Measurements from ENCODE around the gene MYDGF.

DNA sequence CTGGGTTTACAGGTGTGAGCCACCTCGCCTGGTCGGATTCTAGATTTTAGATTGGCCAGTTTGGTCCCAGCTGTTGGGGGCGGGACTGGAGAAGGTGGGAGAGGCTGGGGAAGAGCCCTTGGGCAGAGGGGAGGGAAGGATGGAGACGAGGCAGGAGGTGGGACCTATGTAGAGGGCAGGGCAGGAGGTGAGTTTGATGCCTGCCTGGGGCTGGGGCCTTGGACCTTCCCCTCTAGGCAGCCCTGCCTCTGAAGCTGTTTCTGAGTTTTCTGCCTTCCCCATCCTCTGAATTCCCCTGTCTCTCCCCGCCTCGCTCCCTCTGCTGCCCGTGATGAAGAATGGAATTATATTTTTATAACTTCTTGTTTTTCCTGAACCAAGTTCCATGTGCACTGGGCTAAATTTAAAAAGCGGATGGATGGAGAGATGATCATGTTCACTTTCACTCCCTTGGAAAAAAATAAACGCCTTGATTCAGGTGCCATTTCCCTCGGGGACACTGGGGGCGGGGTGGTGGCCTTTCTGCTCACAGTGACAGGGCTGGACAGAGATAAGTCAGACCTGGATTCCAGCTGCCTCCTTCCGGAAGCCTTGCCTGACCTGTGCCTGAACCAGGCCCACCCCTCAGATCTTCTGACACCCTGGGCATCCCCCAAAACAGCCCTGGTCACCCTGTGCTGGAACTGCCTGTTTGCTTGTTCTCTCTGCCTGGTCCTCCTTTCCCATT, 47.3 kb downstream of the MYDGF start:
- no peak for TF ChIP-seq EZH2phosphoT487 (IDR thresholded peaks at IDR 0.05)
- TF ChIP-seq, protein P1, sequence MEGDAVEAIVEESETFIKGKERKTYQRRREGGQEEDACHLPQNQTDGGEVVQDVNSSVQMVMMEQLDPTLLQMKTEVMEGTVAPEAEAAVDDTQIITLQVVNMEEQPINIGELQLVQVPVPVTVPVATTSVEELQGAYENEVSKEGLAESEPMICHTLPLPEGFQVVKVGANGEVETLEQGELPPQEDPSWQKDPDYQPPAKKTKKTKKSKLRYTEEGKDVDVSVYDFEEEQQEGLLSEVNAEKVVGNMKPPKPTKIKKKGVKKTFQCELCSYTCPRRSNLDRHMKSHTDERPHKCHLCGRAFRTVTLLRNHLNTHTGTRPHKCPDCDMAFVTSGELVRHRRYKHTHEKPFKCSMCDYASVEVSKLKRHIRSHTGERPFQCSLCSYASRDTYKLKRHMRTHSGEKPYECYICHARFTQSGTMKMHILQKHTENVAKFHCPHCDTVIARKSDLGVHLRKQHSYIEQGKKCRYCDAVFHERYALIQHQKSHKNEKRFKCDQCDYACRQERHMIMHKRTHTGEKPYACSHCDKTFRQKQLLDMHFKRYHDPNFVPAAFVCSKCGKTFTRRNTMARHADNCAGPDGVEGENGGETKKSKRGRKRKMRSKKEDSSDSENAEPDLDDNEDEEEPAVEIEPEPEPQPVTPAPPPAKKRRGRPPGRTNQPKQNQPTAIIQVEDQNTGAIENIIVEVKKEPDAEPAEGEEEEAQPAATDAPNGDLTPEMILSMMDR (IDR thresholded peaks at IDR 0.05): peak; percentile 14
- no peak for TF ChIP-seq EZH2 (IDR thresholded peaks at IDR 0.05)
